NCI-H2029 treated with DMSO at 0.1 percent for 48 hours (cell line): ENCODE data around the gene CCDC88A.

Source experiments
- DNase-seq: peaks from one replicate; lab custom pipeline; 2025; lab: John Stamatoyannopoulos, UW

Gene CCDC88A

GRCh38 chr2:55422876-55423665 is 3.4 kb upstream of the CCDC88A start:
- no peak for DNase-seq

GRCh38 chr2:55421326-55421725 is 1.7 kb upstream of the CCDC88A start:
- DNase-seq: no peak

- DNase-seq: no peak
Observed at GRCh38 chr2:55420871-55421270, 1.2 kb upstream of the CCDC88A start.

GRCh38 chr2:55420439-55420725 is 726 bp upstream of the CCDC88A start:
- DNase-seq: no peak

- peak; percentile 25 for DNase-seq
Observed at GRCh38 chr2:55419233-55419678, 400 bp downstream of the CCDC88A start.

GRCh38 chr2:55418512-55419232 is 984 bp downstream of the CCDC88A start:
- no peak for DNase-seq

- DNase-seq: no peak
Observed at GRCh38 chr2:55418072-55418471, 1.6 kb downstream of the CCDC88A start.

- no peak for DNase-seq
Observed at GRCh38 chr2:55416786-55417568, 2.7 kb downstream of the CCDC88A start.

GRCh38 chr2:55415300-55415699 is 4.4 kb downstream of the CCDC88A start:
- DNase-seq: no peak

- no peak for DNase-seq
Observed at GRCh38 chr2:55408918-55409868, 10.5 kb downstream of the CCDC88A start.

- no peak for DNase-seq
Observed at GRCh38 chr2:55408098-55408882, 11.4 kb downstream of the CCDC88A start.

- DNase-seq: no peak
Observed at GRCh38 chr2:55405116-55405515, 14.5 kb downstream of the CCDC88A start.

- no peak for DNase-seq
Observed at GRCh38 chr2:55403256-55403998, 16.2 kb downstream of the CCDC88A start.

- no peak for DNase-seq
Observed at GRCh38 chr2:55401124-55401523, 18.5 kb downstream of the CCDC88A start.

GRCh38 chr2:55400332-55400731 is 19.3 kb downstream of the CCDC88A start:
- DNase-seq: no peak

GRCh38 chr2:55399815-55400214 is 19.8 kb downstream of the CCDC88A start:
- DNase-seq: no peak

GRCh38 chr2:55395724-55396605 is 23.7 kb downstream of the CCDC88A start:
- DNase-seq: no peak

- DNase-seq: no peak
Observed at GRCh38 chr2:55391615-55392242, 27.9 kb downstream of the CCDC88A start.

- no peak for DNase-seq
Observed at GRCh38 chr2:55391155-55391554, 28.5 kb downstream of the CCDC88A start.
